ENCODE data around the gene PEX13. TPM values are rescaled to one million over a fixed set of nuclear protein-coding genes. Genes with fewer than 3 reads are reported as not detected.
A peak's percentile ranks its signal among the peaks of the same experiment; 100 is the strongest.

PEX13 gene
- polyA plus RNA-seq, 1 donor (not counting 4 experiments of a cell fraction or from before 2014, with no cell fraction given) = 35.9 TPM

DNA sequence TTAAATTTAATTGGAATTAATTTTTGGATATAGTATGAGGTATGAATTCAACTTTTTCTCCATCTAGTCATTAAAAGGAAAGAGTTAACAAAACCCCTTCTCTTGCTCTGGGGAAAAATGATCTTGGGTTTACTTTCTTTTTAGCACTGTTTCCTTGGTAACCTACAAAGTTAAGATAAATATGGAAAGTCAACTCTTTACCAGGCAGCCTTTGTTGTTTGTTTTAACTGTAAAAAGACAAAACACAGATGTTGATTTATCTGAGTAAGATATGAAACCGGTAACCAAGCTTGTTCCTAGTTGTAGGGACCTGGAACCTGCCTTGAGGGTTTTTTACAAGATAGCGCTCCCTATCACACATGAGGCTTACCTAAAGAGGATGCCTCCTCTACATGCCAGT is 38.0 kb downstream of the PEX13 start:
- H3K9me3 ChIP-seq (ENCODE audit: control insufficient read depth, low read depth, low read length) = no peaks in the 10 kb centered on the region
- no peaks in the 10 kb centered on the region for H3K4me1 ChIP-seq (ENCODE audit: control insufficient read depth, extremely low read depth, insufficient read depth, low read length)
- TF ChIP-seq, protein P1, sequence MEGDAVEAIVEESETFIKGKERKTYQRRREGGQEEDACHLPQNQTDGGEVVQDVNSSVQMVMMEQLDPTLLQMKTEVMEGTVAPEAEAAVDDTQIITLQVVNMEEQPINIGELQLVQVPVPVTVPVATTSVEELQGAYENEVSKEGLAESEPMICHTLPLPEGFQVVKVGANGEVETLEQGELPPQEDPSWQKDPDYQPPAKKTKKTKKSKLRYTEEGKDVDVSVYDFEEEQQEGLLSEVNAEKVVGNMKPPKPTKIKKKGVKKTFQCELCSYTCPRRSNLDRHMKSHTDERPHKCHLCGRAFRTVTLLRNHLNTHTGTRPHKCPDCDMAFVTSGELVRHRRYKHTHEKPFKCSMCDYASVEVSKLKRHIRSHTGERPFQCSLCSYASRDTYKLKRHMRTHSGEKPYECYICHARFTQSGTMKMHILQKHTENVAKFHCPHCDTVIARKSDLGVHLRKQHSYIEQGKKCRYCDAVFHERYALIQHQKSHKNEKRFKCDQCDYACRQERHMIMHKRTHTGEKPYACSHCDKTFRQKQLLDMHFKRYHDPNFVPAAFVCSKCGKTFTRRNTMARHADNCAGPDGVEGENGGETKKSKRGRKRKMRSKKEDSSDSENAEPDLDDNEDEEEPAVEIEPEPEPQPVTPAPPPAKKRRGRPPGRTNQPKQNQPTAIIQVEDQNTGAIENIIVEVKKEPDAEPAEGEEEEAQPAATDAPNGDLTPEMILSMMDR (optimal IDR thresholded peaks at IDR 0.05 in 1 of 3, IDR thresholded peaks at IDR 0.05 in 1 of 3, conservative IDR thresholded peaks at IDR 0.05 in 1 of 3; ENCODE audit: extremely low read depth in 1 of 3, insufficient read depth in 2 of 3, low read length in 3 of 3) = no peak
- no peak for TF ChIP-seq EZH2 (IDR thresholded peaks at IDR 0.05; ENCODE audit: low read length)
- no peak overlapping the region for H3K9ac ChIP-seq (ENCODE audit: control insufficient read depth, extremely low read depth, insufficient read depth, low read length)
- no peak for DNase-seq (ENCODE audit: low read depth, low spot score)
- no peaks in the 10 kb centered on the region for H3K9me1 ChIP-seq (ENCODE audit: control insufficient read depth, extremely low read depth, insufficient read depth, low read length)
- no peak overlapping the region for H3K27ac ChIP-seq (ENCODE audit: control insufficient read depth, insufficient read depth, low read length)
- H3K27me3 ChIP-seq (ENCODE audit: control insufficient read depth, extremely low read depth, insufficient read depth, low read length) = no peaks in the 10 kb centered on the region
- no peak for FAIRE-seq
- dilution Hi-C loops (cut with MboI; ENCODE audit: extremely low pct_ligation_motif_present, low sequenced_read_pairs) = no loop called here
- no peak overlapping the region for H3K4me3 ChIP-seq (ENCODE audit: control insufficient read depth in 2 of 3, extremely low read depth in 1 of 3, insufficient read depth in 2 of 3, low read depth in 1 of 3, low read length in 3 of 3)
- no peak overlapping the region for H2AFZ ChIP-seq (ENCODE audit: control insufficient read depth, low read length)
- H3K79me2 ChIP-seq (ENCODE audit: control insufficient read depth, insufficient read depth, low read length) = no peaks in the 10 kb centered on the region
- no peaks in the 10 kb centered on the region for H4K20me1 ChIP-seq (ENCODE audit: control insufficient read depth, extremely low read depth, insufficient read depth, low read length)
- H3K4me2 ChIP-seq (ENCODE audit: control insufficient read depth, extremely low read depth, insufficient read depth, low read depth, low read length) = no peak overlapping the region
- H3K36me3 ChIP-seq (ENCODE audit: control insufficient read depth in 2 of 2, extremely low read depth in 1 of 2, insufficient read depth in 2 of 2, low read length in 2 of 2) = no peaks in the 10 kb centered on the region

- H3K79me2 ChIP-seq (ENCODE audit: control insufficient read depth, insufficient read depth, low read length) = no peaks in the 10 kb centered on the region
- H3K9ac ChIP-seq (ENCODE audit: control insufficient read depth, extremely low read depth, insufficient read depth, low read length) = no peak overlapping the region
- H4K20me1 ChIP-seq (ENCODE audit: control insufficient read depth, extremely low read depth, insufficient read depth, low read length) = no peaks in the 10 kb centered on the region
- FAIRE-seq (no peak), DNase-seq (ENCODE audit: low read depth, low spot score) (no peak)
- no peaks in the 10 kb centered on the region for H3K27me3 ChIP-seq (ENCODE audit: control insufficient read depth, extremely low read depth, insufficient read depth, low read length)
- no peak overlapping the region for H3K4me2 ChIP-seq (ENCODE audit: control insufficient read depth, extremely low read depth, insufficient read depth, low read depth, low read length)
- no peak overlapping the region for H3K4me3 ChIP-seq (ENCODE audit: control insufficient read depth in 2 of 3, extremely low read depth in 1 of 3, insufficient read depth in 2 of 3, low read depth in 1 of 3, low read length in 3 of 3)
- no peaks in the 10 kb centered on the region for H3K9me3 ChIP-seq (ENCODE audit: control insufficient read depth, low read depth, low read length)
- H3K4me1 ChIP-seq (ENCODE audit: control insufficient read depth, extremely low read depth, insufficient read depth, low read length) = no peaks in the 10 kb centered on the region
- H3K27ac ChIP-seq (ENCODE audit: control insufficient read depth, insufficient read depth, low read length) = no peak overlapping the region
- no peaks in the 10 kb centered on the region for H3K36me3 ChIP-seq (ENCODE audit: control insufficient read depth in 2 of 2, extremely low read depth in 1 of 2, insufficient read depth in 2 of 2, low read length in 2 of 2)
- no peak overlapping the region for H2AFZ ChIP-seq (ENCODE audit: control insufficient read depth, low read length)
- TF ChIP-seq, protein P1 (optimal IDR thresholded peaks at IDR 0.05 in 1 of 3, IDR thresholded peaks at IDR 0.05 in 1 of 3, conservative IDR thresholded peaks at IDR 0.05 in 1 of 3; ENCODE audit: extremely low read depth in 1 of 3, insufficient read depth in 2 of 3, low read length in 3 of 3) = peak in 1 of 3 experiments; percentile 4
- TF ChIP-seq EZH2 (IDR thresholded peaks at IDR 0.05; ENCODE audit: low read length) = no peak
- H3K9me1 ChIP-seq (ENCODE audit: control insufficient read depth, extremely low read depth, insufficient read depth, low read length) = no peaks in the 10 kb centered on the region
- dilution Hi-C loops (cut with MboI; ENCODE audit: extremely low pct_ligation_motif_present, low sequenced_read_pairs) = no loop called here
Measured at GRCh38 chr2:61057562-61057961, 40.0 kb downstream of the PEX13 start.

All from keratinocyte (primary cell).